Bone marrow (tissue), 2 donors: Measurements from ENCODE around the gene PNLIPRP1.

Experiments
- DNase-seq, 2 donors: peaks; one replicate each; lab custom pipeline; 2025; lab: John Stamatoyannopoulos, UW

Gene PNLIPRP1

DNA sequence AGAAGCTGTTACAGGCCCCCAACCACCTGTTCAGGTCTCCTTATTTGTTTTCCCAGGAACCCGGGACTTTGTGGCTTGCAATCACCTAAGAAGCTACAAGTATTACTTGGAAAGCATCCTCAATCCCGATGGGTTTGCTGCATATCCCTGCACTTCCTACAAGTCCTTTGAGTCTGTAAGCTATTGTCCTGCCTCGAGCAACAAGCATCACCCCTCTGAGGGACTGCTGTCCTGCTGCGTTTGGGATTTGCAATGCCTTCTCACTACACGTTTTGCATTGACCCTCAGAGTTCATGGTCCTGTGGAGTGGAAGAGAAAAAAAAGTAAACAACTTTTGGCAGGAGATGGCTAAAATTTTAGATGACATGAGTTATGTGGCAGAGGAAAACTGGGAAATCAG is 9.2 kb downstream of the PNLIPRP1 start:
- DNase-seq = no peak

DNA sequence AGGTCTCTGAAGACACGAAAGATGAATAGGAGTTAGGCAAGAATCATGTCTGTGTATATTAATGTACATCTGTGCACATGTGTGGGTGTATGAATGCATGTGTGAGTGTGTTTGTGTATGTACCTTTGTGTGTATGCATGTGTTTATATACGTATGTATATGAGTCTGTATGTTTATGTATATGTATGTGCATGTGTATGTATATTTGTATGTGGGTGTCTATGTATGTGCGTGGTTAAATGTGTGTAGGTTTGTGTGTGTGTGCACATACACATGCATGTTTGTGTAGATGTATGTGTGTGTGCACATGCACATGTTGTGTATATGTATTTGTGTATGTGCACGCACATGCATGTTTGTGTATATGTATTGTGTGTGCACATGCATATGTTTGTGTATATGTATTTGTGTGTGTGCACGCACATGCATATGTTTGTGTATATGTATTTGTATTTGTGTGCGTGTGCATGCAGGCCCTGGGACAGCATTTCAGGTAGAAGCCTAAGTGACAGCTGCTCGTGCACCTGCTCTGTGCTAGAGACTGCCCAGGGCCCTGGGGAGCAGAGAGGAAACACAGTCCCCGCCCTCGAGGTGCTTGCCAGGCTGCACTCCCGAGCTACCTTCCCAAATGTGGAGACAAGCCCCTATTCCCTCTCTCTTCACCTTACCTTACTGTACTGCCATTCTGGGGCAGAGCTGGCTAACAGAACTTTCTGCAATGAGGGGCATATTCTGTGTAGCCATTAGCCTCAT is 12.1 kb downstream of the PNLIPRP1 start:
- no peak for DNase-seq

DNA sequence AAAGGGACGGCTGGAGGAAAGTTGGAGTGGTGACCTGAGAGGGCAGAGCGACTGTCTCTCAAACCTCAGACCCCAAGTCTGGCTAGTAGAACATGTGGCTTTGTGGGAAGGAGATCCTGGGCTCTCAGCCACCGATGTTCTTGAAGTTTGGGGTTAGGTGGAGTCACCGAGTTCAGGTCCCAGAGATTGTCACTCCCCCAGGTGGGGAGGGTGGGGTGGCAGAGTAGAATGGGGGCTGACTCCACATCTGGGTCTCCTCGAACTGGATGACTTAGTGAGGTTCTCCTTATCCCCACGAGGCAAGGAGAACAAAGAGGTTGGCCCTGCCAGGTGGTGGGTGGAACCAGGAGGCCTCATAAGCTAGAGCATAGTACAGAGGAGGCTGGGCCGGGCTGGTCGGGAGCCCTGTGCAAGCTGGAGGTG is 15.3 kb downstream of the PNLIPRP1 start:
- DNase-seq = no peak

DNA sequence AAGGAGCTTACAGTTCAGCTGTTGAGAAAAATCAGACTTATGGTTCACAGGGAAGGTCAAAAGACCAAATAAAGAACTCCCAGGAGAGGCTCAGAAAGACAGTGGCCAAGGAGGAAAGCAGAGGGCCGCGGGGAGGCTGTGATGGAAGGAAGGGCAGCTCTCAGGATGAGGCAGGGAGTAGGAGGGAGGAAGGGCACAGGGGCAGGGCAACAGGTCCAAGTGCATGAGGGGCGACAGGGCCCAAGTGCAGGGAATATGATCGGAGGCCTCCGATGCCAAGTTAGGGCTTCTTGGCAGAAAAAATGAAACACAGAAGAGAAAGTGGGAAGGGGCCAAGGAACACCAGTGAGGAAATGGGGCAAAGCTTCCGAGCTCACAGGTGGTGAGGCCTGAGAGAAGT is 16.6 kb downstream of the PNLIPRP1 start:
- no peak for DNase-seq

DNA sequence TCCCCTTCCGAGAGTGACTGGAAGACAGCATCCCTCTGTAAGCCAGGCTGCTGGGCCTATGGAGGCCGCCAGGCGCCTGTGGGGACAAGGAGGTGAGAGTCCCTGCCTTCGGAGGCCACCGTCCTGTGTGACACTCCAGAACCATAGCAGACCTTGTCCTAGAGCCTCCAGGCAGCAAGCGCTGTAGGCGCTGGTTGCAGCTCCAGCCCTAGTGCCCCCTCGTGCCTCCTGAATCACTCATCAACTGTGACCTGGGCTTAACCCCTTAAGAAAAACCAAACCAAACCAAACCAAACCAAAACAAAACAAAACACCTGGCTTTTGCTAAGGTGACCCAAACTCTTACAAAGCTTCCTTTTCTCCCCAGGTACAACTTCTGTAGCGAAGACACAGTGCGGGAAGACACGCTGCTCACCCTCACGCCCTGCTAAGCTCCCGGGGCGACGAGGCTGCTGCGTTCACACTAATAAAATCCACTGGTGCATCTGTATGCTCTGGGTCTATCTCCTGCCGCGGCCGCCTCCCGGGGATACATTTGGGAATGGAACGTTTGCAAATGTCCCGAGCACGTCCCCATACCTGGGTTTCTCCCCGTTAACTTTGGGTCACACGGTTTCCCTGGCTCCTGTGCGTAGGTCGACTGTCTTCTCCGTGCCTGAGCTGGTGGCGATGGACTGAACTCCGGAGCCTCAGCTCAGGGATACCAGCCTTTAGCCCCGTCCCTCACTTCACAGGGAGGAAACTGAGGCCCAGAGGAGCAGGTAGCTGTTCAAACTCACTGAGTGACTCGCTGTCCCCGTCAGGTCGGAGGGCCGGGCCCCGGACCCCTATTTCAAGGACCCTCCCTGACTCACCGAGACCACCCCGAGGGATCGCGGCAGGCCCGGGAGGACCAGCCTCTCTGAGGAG is 18.2 kb downstream of the PNLIPRP1 start:
- DNase-seq = no peak

DNA sequence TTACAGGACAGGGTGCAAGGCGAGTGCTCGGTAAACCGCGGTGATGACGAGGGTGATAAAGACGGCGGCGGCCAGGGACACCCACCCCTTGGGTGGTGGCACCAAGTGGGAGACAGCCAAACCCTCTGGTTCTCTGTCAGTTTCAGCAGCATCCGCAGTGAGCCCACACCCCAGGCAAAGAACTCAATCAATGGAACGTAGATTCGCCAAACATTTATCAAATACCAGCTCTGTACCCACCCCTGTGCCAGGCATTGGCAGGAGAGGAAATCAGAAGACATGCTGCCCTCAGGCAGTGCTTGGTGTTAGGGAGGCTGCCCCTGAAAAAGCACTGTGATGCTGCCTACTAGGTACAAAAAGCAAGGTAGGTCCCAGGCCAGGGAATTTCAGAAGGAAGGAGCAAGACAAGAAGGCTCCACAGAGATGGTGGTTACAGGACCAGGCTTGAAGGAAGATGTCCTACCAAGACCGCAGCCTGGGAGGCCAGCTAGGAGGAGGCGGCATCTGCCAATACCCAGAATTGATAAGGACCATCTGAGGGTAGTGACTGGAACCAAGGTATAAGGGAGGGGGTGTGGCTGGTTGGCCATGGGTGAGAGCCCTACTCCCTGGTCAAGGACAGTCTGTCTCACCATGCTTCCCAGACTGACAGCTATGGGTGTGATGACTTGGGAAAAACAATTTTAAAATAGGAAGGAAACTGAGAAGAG is 19.8 kb downstream of the PNLIPRP1 start:
- no peak for DNase-seq

DNA sequence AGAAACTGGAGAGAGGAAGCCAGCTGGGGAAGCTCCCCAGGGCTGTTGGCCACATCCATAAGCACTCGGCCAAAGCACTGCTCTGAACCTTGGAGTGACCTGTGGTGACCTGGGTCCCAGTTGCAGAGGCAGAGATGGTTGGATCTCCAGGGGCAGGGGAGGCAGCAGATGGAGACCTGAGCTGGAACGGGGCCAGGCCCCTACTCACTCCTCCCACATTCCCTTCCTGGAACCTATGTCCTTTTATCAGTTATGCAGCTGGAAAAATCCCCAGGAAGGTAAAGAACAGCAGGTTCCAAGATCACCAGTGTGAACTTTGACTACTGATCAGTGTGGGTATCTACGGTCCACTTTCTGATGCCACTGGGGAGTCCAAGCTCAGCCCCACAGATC is 20.4 kb downstream of the PNLIPRP1 start:
- no peak for DNase-seq

DNA sequence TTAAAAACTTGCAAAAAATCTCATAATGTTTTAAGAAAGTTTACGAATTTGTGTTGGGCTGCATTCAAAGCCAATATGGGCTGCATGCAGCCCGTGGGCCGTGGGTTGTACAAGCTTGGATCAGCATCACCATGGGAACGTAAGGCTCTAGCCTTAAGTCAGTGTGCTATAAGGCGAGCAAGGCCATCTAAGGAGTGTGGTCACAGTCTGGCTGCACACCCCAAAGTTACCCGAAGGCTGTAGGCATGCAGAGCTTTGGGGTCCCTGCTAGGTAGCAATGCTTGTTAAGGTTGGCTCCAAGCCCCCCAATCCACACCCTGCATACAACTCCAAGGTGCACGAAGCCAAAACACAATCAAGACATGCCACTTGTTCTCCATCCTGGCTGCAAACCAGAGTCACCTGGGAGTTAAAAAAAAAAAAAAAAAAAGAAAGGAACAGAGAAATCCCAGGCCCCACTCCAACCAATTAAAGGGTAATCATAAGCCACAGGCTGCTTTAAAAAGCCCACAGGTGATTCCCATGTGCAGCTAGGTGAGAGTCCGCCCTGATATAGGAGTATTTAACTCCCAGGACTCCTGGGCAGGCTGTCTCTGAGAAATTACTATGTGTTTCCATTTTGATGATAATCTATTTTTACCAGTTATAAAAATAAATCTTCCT is 21.5 kb downstream of the PNLIPRP1 start:
- DNase-seq = no peak

DNA sequence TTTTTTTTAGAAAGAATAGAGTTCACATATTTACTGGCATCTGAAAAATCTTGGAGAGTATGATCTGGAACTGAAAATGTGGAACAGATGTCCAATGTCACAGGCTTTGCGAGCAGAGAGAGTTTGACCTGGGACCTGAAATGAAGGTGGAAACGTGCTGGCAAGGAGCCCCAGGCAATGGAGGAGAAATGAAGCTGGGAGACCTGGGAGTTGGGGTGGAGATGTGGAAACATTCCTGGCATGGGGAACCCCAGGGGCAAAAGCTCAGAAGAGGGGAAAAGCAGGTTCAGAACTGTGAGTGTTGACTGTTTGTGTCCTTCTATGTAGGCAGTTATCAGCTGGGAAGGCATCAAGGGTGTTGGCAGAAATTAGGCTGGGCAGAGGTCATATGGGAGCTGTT is 22.7 kb downstream of the PNLIPRP1 start:
- no peak for DNase-seq

DNA sequence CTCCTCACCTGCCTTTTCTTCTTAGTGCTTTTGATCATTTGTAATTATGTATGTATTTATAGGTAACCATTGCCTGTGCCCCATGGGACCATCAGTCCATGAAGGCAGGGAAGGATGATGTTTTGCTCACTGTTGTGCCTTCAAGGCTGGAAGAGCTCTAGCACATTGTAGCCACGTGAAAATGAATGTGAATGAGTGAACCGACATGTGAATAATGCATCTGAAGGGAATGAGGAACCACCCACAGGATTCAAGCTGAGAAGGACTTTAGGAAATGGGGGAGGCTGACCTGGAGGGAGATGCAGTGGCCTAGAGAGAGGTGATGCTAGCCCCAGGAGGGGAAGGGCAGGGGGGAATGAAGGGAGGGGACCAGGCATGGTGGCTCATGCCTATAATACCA is 24.0 kb downstream of the PNLIPRP1 start:
- DNase-seq = no peak

DNA sequence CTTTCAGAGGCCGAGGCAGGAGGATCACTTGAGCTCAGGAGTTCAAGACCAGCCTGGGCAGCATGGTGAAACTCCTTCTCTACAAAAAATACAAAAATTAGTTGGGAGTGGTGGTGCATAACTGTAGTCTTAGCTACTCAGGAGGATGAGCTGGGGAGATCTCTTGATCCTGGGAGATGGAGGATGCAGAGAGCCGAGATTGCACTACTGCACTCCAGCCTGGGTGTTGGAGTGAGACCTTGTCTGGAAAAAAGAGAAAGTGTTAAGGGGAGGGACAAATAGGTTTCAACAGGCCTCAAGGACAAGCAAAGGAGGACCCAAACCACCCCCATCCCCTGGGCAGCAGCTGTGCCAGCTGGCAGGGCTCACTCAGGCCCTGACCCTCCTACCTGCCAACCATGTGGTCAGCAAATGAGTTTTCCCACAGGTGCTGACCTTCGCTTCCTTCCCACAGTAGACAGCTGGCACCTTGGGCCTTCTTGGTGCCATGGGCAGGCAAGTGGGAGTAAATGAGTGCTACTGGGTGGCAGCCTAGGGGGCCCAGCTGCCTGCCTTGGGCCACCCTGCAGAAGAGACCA is 24.5 kb downstream of the PNLIPRP1 start:
- DNase-seq = no peak

DNA sequence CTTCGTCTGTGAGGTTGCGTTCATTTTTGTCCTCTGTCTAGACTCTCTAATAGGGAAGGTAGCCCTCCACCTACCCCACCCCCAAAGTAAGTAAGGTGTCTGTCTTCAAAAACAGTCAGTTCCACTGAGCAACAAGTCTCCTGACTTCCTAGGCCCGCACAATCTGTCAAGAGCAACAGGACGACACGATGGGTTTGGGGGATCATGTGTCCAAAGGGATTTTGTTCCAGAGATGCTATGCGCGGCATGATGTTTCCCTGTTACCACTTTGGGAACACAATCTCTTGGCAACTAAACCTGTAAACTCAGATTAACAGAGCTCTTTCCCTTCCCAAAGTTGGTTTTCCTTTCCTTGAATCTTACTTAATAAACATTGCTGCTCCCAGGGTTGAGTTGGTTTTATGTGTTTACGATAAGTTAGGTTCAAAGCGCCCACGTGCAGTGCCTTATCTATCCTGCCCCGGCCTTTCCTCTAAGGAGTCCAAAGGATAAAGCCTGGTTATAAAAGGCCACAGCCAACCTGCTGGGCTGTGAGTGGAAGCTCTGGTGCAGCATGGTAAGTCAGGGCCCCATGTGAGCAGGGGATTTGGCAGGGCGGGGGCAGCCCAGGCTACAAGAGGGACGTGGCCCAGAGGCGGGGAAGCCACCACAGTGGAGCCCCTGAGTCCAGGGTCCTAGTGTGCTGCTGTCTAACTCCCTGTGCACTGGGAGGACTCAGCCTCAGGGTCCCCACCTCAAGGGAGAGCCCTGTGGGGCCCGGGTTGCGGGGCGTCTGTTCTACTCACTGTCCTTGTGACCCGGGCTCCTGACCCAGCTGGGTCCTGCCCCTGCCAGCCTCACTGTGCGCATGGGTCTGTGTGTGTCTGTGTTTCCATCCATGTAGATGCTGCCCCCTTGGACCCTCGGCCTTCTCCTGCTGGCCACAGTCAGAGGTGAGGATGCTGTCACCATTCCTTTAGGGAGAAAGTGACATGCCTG is 30.0 kb downstream of the PNLIPRP1 start, which contains the start of gene PNLIPRP2:
PNLIPRP2 (plus strand) TSS at position 531 of the 978 bp plus-strand sequence.
- DNase-seq = no peak

DNA sequence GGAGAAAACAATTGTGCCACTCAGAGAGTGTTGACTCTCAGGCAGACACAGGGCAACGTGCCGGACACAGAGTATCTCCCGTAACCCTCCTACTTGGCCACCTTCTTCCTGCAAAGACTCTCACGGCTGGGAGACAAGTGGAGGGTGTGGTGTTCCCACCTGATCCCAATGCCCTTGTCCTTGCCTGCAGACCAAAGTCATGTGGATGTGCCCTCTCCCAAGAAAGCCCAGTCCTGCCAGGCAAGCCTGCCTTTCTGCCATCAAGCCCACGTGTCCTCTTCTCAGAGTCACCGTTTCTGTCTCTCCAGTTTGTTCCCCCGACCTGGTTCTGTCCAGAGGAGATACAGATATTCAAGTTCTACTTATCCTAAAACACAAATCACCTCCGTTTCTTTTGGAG is 30.7 kb downstream of the PNLIPRP1 start:
- no peak for DNase-seq

DNA sequence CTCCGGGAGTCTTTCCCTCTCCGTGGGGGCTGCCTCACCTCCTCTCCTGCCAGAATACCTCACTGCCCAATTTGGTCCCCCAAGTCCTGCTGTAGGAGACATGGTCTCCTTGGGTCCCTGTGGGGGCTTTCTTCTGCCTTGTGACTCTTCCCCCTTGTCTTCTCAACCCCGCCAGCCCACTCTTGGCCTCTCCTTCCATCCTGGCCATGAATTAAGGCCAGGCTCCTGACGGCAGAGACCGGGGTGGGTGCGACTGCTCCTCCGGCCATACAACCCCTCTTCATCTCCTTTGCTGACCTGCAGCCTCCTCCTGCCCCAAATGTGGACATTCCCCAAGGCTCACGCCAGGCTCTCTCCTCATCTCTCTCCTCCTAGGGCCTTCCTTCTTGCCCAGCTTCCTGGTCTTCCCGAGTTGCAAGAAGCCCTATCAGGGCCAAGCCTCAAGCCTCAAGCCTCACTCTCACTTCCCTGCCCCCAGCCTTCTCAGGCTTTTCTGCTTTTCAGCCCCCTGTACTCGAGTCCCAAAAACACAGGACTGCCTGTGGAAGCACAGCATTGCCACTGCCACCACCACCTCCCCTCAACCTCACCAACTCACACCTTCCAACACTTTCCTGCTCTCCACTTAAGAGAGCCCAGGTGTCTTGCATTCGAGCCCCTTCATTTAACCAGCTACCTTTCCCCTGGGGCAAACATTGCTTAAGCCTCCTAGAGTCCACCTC is 31.3 kb downstream of the PNLIPRP1 start:
- DNase-seq = no peak

DNA sequence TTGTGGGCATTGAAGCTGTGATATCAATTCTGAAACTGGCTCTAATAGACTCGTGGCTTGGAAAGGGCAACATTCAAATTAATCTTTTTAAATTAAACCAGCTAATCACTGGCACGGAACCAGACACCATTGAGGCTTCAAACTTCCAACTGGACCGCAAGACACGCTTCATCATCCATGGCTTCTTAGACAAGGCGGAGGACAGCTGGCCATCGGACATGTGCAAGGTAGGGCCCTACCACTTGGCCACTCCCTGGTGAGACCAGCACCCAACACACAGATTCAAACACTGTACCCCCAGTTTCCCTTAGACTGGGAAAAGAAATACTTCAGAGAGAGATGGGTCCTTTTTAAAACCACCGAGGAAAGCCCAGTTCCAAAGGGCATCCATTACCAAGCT is 35.1 kb downstream of the PNLIPRP1 start:
- no peak for DNase-seq

DNA sequence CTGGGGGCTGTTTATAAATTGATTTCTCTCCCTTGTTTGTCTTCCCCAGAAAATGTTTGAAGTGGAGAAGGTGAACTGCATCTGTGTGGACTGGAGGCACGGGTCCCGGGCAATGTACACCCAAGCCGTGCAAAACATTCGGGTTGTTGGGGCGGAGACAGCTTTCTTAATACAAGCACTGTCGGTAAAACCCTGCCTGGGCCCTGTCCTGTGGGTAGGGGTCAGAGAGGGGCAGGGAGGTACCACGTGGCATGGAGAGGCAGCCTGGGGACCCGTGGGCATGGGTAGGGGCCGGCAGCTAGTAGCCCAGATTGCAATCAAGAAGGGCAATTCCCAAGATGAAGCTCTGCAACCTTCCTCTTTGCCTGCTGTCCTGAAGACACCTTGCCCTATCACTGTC is 36.1 kb downstream of the PNLIPRP1 start:
- no peak for DNase-seq

DNA sequence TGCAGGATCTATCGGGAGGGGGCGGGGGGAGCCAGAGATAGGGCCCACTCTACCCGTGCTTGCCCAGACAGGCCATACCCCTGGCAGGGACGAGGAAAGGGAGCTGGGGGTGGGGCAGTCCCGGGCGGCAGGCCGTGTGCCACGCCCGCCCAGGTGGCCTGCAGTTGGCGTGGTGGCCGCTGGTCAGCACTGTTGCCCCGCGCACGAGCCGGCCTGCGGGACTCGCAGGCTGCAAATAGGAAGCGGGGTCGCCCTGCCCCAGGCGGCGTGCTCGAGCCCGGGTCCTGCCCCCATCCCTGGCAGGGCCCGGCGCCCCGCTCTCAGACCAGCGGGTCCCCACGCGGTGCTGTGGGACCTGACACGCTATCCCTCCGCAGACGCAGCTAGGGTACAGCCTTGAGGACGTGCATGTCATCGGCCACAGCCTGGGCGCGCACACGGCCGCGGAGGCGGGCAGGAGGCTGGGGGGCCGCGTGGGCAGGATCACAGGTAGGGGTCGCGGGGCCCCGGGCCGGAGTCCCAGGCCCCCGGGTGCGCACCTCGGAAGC is 36.7 kb downstream of the PNLIPRP1 start:
- no peak for DNase-seq

DNA sequence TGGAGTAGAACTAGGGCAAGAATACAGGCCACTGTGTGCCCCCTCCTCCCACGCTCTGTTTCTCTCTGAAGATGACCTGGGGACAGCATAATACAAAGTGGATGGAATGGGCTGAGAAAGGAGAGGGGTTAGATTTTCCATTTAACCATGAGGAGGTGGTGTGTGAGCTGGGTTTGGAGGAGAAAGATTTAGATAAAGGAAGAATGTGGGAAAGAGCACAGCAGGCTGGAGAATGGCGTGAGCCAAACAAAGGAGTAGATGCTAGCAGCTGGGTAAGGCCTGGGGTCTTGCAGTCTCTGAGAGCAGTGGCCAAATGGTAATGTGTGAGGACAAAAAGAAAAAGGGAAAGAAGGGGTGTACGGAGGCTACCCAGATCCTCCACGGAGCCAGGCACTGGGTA is 38.6 kb downstream of the PNLIPRP1 start:
- DNase-seq = no peak

DNA sequence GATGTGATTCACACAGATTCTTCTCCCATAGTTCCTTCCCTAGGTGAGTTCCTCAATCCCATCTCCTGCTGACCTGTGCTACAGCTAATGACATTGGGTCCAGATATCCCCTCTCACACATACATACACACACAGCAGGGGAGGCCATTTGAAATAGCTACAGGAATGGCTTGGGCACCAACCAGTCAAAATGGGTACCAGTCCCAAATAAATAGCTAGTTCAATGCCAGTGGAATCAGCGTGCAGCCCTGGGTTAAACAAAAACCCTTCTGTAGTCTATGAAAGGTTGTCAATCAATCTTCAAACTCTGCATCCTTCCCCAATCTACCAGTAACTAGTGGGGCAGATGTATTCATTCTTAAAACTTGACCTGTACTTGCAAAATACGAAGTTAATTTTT is 39.3 kb downstream of the PNLIPRP1 start:
- no peak for DNase-seq
